Liver (tissue), 9 donors: ENCODE measurements around the gene DHX30. TPM values are rescaled to one million over a fixed set of nuclear protein-coding genes. Genes with fewer than 3 reads are reported as not detected.

Experiments used
- DNase-seq: peaks from one replicate; pipeline ENCODE4 v3.0.0-alpha.2; 2017; ENCODE audit warnings: low spot score
- H3K27ac ChIP-seq, 2 donors: one replicate each; pipeline ENCODE4 v1.7.0; 2013; ENCODE audit warnings: inconsistent platforms in 2 of 2, low read length in 2 of 2, control low read depth in 1 of 2, low read depth in 1 of 2, mild to moderate bottlenecking in 1 of 2
- H3K27me3 ChIP-seq, 4 donors: one replicate each; pipeline versions ENCODE4 v1.6.1 to v1.7.0; 2013; ENCODE audit warnings: low read length in 3 of 4, inconsistent platforms in 1 of 4, mild to moderate bottlenecking in 1 of 4, moderate library complexity in 1 of 4; ENCODE audit not compliant: control insufficient read depth in 4 of 4, insufficient read depth in 4 of 4
- H3K36me3 ChIP-seq, 4 donors: one replicate each; pipeline versions ENCODE4 v1.6.1 to v1.7.0; 2013; ENCODE audit warnings: low read length in 3 of 4, mild to moderate bottlenecking in 3 of 4, low read depth in 1 of 4, moderate library complexity in 1 of 4; ENCODE audit not compliant: control insufficient read depth in 4 of 4, insufficient read depth in 3 of 4
- H3K4me1 ChIP-seq, 4 donors: one replicate each; pipeline versions ENCODE4 v1.6.1 to v1.7.0; 2013; ENCODE audit warnings: low read length in 3 of 4, mild to moderate bottlenecking in 3 of 4, moderate library complexity in 1 of 4; ENCODE audit not compliant: control insufficient read depth in 4 of 4, insufficient read depth in 4 of 4
- H3K4me3 ChIP-seq, 3 donors: one replicate each; pipeline versions ENCODE4 v1.6.1 to v1.7.0; 2013; ENCODE audit warnings: low read length in 3 of 3, control low read depth in 1 of 3, low read depth in 1 of 3, mild to moderate bottlenecking in 1 of 3
- H3K9ac ChIP-seq, 2 donors: one replicate each; pipeline ENCODE4 v1.7.0; 2013; ENCODE audit warnings: low read length in 2 of 2, mild to moderate bottlenecking in 2 of 2, moderate library complexity in 2 of 2, control low read depth in 1 of 2, low read depth in 1 of 2
- H3K9me3 ChIP-seq, 4 donors: one replicate each; pipeline versions ENCODE4 v1.6.1 to v1.7.0; 2013; ENCODE audit warnings: low read length in 3 of 4; ENCODE audit not compliant: control insufficient read depth in 4 of 4
- EGR1 ChIP-seq, 2 donors: IDR thresholded peaks; 2 replicates each; pipeline ENCODE4 v1.6.1; 2016 to 2018; ENCODE audit warnings: antibody characterized with exemption in 2 of 2, low read depth in 2 of 2
- FOXA1 ChIP-seq: IDR thresholded peaks from 2 replicates; pipeline ENCODE4 v1.6.1; 2016; ENCODE audit warnings: antibody characterized with exemption
- FOXA2 ChIP-seq: IDR thresholded peaks from 2 replicates; pipeline ENCODE4 v1.6.1; 2016; ENCODE audit warnings: antibody characterized with exemption
- GABPA ChIP-seq, 2 donors: IDR thresholded peaks in 1 of 2; conservative IDR thresholded peaks in 1 of 2; 2 replicates each; pipeline ENCODE4 v1.6.1; 2016; ENCODE audit warnings: antibody characterized with exemption in 2 of 2, mild to moderate bottlenecking in 1 of 2, moderate library complexity in 1 of 2
- HNF4A ChIP-seq, 2 donors: conservative IDR thresholded peaks; 2 replicates each; pipeline ENCODE4 v1.6.1; 2016; ENCODE audit warnings: antibody characterized with exemption in 2 of 2, mild to moderate bottlenecking in 2 of 2
- HNF4G ChIP-seq: IDR thresholded peaks from 2 replicates; pipeline ENCODE4 v1.6.1; 2016; ENCODE audit warnings: antibody characterized with exemption
- JUND ChIP-seq, 2 donors: IDR thresholded peaks; 2 replicates each; pipeline ENCODE4 v1.6.1; 2016; ENCODE audit warnings: antibody characterized with exemption in 2 of 2
- NR2F2 ChIP-seq: IDR thresholded peaks from 2 replicates; pipeline ENCODE4 v1.6.1; 2016; ENCODE audit warnings: antibody characterized with exemption
- RAD21 ChIP-seq, 2 donors: IDR thresholded peaks; 2 replicates each; pipeline ENCODE4 v1.6.1; 2016; ENCODE audit warnings: antibody characterized with exemption in 2 of 2, mild to moderate bottlenecking in 2 of 2
- RXRA ChIP-seq, 2 donors: IDR thresholded peaks; 2 replicates each; pipeline ENCODE4 v1.6.1; 2017 to 2018; ENCODE audit warnings: antibody characterized with exemption in 2 of 2, mild to moderate bottlenecking in 1 of 2
- SP1 ChIP-seq: IDR thresholded peaks from 2 replicates; pipeline ENCODE4 v1.6.1; 2018; ENCODE audit warnings: antibody characterized with exemption, mild to moderate bottlenecking
- TAF1 ChIP-seq: conservative IDR thresholded peaks from 2 replicates; pipeline ENCODE4 v1.6.1; 2016; ENCODE audit warnings: antibody characterized with exemption, mild to moderate bottlenecking
- YY1 ChIP-seq: IDR thresholded peaks from 2 replicates; pipeline ENCODE4 v1.6.1; 2016; ENCODE audit warnings: antibody characterized with exemption, mild to moderate bottlenecking
- WGBS: extraction: QIAGEN DNeasy Blood & Tissue Kit; methylation state at CpG from one replicate; pipeline ENCODE4 v1.1.7; 2013; 5-methylcytosine and 5-hydroxymethylcytosine counted together
- polyA plus RNA-seq, 2 donors: library from polyadenylated mRNA; stranded (reverse) in 1 of 2; unstranded in 1 of 2; fragments of 200-250 nt in 1 of 2; fragments of >200 nt in 1 of 2; fragmentation: Nextera tagmentation in 1 of 2; extraction: Ambion mirVana in 1 of 2; gene quantifications; one replicate each; pipeline versions ENCODE4 v1.2.1 to v1.2.3, GENCODE V29; 2013 to 2015
- total RNA-seq, 2 donors: library from RNA; depleted of rRNA; stranded (reverse); fragments of >200 nt; gene quantifications; one replicate each; pipeline ENCODE4 v1.2.3, GENCODE V29; 2014
- TF ChIP-seq, protein P1 (sequence below): IDR thresholded peaks from 2 replicates; pipeline ENCODE4 v1.6.1; 2016; ENCODE audit warnings: antibody characterized with exemption
- TF ChIP-seq, protein P2 (sequence below): IDR thresholded peaks from 2 replicates; pipeline ENCODE4 v1.6.1; 2016; ENCODE audit warnings: antibody characterized with exemption
- TF ChIP-seq, protein P3 (sequence below): fragments of 150-350 bp; IDR thresholded peaks from 2 replicates; pipeline ENCODE4 v1.5.1; 2017; ENCODE audit warnings: improper control_type of control experiment, low read depth, low read length; ENCODE audit not compliant: missing input control
- TF ChIP-seq, protein P4 (sequence below): IDR thresholded peaks from 2 replicates; pipeline ENCODE4 v1.6.1; 2016; ENCODE audit warnings: antibody characterized with exemption, mild to moderate bottlenecking
- donor health status: healthy.
- donor health status: healthy.
- donor health status: healthy.
- donor health status: healthy.
- donor health status: healthy.

DHX30 gene
- total and polyA plus RNA-seq, 4 donors, result 18.3 to 39.9 (median 26.3) TPM

DNA sequence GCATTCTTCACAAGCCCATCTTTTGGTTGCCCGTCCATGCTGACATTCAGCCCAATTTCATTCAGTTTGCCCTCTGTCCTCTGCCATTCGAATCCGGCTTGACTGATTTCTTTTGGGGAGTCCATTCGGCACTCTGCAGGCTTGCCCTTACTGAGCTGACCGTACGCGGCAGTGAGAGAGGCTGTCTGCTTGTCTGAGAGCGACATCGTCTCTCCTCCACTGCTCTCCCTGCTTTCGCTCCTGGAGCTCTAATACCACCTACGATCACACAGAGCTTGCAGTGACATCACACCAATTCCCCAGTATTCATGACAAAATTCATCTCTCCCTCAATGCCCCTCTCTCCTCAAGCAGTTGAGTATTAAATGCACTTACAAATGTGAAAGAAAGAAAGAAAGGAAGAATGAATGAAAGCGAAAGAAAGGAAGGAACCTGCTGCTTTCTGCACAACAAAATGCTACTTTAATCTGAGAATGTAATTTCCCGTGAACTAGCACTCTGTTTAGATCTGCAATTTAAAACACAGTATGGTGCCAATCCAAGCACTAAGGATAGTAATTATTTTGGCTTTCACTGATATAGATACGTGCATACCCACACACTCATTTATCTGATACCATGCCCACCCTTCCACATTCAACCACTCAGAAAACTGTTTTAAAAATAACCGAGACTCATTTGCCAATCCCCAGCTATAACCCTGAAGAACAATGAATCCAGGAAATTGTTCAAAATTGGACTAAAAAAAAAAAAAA, 89.5 kb downstream of the DHX30 start:
- no peak for DNase-seq
- no peak overlapping the region for H3K4me3 ChIP-seq
- H3K4me1 ChIP-seq, result peaks cover 0 to 3% (median 0%) of the 10 kb centered on the region in 4 donors
- H3K9ac ChIP-seq, result no peak overlapping the region
- H3K9me3 ChIP-seq, result no peaks in the 10 kb centered on the region
- no peak for TF ChIP-seq HNF4G
- TF ChIP-seq, protein P1, sequence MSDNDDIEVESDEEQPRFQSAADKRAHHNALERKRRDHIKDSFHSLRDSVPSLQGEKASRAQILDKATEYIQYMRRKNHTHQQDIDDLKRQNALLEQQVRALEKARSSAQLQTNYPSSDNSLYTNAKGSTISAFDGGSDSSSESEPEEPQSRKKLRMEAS, result no peak
- TF ChIP-seq, protein P2, sequence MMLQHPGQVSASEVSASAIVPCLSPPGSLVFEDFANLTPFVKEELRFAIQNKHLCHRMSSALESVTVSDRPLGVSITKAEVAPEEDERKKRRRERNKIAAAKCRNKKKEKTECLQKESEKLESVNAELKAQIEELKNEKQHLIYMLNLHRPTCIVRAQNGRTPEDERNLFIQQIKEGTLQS, result no peak
- TF ChIP-seq FOXA2, result no peak
- TF ChIP-seq YY1, result no peak
- no peak for TF ChIP-seq JUND (IDR thresholded peaks at IDR 0.05)
- TF ChIP-seq GABPA (IDR thresholded peaks at IDR 0.05 in 1 of 2, conservative IDR thresholded peaks at IDR 0.05 in 1 of 2), result no peak
- TF ChIP-seq RXRA (IDR thresholded peaks at IDR 0.05), result no peak
- TF ChIP-seq TAF1, result no peak
- TF ChIP-seq FOXA1, result no peak
- TF ChIP-seq HNF4A (conservative IDR thresholded peaks at IDR 0.05), result no peak
- H3K36me3 ChIP-seq, result peaks cover 4 to 11% (median 4%) of the 10 kb centered on the region in 4 donors
- no peak overlapping the region for H3K27ac ChIP-seq
- H3K27me3 ChIP-seq, result no peaks in the 10 kb centered on the region
- WGBS, result 97% methylated on average over 15 of the region's 15 CpGs

DNA sequence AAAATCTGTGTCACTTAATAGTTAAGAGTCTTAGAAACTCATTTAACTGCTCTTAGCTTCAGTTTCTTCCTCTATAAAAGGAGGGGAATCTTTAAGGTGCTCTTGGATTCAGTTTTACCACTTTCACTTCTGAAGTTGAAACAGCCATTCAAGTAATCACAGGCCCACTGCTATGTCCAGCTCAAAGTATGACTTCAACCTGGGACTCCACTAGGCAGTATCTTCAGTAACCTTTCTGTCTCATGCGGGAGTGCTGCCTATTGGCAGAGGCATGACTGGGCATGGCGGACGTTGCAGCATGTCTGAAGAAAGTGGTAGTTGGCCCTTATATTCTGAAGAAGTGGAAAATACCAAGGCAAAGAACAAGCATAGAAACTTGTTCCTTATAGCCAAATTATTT, 92.3 kb downstream of the DHX30 start:
- TF ChIP-seq FOXA1 (no peak), RAD21 (IDR thresholded peaks at IDR 0.05) (no peak), HNF4G (no peak), SP1 (no peak), HNF4A (conservative IDR thresholded peaks at IDR 0.05) (no peak), YY1 (no peak), EGR1 (IDR thresholded peaks at IDR 0.05; ENCODE audit: low read depth in 2 of 2) (no peak)
- TF ChIP-seq, protein P3, sequence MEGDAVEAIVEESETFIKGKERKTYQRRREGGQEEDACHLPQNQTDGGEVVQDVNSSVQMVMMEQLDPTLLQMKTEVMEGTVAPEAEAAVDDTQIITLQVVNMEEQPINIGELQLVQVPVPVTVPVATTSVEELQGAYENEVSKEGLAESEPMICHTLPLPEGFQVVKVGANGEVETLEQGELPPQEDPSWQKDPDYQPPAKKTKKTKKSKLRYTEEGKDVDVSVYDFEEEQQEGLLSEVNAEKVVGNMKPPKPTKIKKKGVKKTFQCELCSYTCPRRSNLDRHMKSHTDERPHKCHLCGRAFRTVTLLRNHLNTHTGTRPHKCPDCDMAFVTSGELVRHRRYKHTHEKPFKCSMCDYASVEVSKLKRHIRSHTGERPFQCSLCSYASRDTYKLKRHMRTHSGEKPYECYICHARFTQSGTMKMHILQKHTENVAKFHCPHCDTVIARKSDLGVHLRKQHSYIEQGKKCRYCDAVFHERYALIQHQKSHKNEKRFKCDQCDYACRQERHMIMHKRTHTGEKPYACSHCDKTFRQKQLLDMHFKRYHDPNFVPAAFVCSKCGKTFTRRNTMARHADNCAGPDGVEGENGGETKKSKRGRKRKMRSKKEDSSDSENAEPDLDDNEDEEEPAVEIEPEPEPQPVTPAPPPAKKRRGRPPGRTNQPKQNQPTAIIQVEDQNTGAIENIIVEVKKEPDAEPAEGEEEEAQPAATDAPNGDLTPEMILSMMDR, result no peak
- no peak overlapping the region for H3K27ac ChIP-seq
- H3K4me3 ChIP-seq, result no peak overlapping the region
- H3K36me3 ChIP-seq, result peaks cover 2 to 11% (median 6%) of the 10 kb centered on the region in 4 donors
- H3K4me1 ChIP-seq, result peaks cover 0 to 3% (median 0%) of the 10 kb centered on the region in 4 donors
- H3K9ac ChIP-seq, result no peak overlapping the region
- H3K27me3 ChIP-seq, result no peaks in the 10 kb centered on the region
- 97% methylated on average over 3 of the region's 3 CpGs for WGBS
- no peak for DNase-seq
- no peaks in the 10 kb centered on the region for H3K9me3 ChIP-seq

DNA sequence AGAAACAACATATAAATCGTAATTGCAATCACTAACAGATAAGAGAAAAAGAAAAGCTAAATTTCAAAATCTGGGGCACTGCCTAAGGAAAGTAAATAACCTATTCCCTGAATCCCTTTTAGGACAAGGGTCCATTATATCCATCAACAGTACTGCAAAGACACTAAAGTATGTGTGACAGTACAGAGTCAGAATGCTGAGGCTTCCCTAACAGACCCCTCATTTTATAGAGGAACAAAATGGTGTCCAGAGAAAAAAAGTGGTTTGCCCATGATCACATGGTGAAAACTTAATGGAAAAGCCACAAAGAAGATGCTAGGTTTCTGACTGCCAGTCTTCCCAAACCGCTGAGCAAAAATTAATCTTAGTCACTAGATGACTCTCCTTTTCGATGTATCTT, 93.8 kb downstream of the DHX30 start:
- no peak for DNase-seq
- H3K4me1 ChIP-seq, result no peaks in the 10 kb centered on the region
- TF ChIP-seq YY1 (no peak), HNF4G (no peak), TAF1 (no peak), GABPA (IDR thresholded peaks at IDR 0.05 in 1 of 2, conservative IDR thresholded peaks at IDR 0.05 in 1 of 2) (no peak), EGR1 (IDR thresholded peaks at IDR 0.05; ENCODE audit: low read depth in 2 of 2) (no peak), FOXA2 (no peak), JUND (IDR thresholded peaks at IDR 0.05) (no peak), SP1 (no peak), FOXA1 (no peak), HNF4A (conservative IDR thresholded peaks at IDR 0.05) (no peak), RXRA (IDR thresholded peaks at IDR 0.05) (no peak), NR2F2 (no peak)
- TF ChIP-seq, protein P3, result no peak
- TF ChIP-seq, protein P1, result no peak
- TF ChIP-seq, protein P4, sequence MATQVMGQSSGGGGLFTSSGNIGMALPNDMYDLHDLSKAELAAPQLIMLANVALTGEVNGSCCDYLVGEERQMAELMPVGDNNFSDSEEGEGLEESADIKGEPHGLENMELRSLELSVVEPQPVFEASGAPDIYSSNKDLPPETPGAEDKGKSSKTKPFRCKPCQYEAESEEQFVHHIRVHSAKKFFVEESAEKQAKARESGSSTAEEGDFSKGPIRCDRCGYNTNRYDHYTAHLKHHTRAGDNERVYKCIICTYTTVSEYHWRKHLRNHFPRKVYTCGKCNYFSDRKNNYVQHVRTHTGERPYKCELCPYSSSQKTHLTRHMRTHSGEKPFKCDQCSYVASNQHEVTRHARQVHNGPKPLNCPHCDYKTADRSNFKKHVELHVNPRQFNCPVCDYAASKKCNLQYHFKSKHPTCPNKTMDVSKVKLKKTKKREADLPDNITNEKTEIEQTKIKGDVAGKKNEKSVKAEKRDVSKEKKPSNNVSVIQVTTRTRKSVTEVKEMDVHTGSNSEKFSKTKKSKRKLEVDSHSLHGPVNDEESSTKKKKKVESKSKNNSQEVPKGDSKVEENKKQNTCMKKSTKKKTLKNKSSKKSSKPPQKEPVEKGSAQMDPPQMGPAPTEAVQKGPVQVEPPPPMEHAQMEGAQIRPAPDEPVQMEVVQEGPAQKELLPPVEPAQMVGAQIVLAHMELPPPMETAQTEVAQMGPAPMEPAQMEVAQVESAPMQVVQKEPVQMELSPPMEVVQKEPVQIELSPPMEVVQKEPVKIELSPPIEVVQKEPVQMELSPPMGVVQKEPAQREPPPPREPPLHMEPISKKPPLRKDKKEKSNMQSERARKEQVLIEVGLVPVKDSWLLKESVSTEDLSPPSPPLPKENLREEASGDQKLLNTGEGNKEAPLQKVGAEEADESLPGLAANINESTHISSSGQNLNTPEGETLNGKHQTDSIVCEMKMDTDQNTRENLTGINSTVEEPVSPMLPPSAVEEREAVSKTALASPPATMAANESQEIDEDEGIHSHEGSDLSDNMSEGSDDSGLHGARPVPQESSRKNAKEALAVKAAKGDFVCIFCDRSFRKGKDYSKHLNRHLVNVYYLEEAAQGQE, result no peak
- no peak overlapping the region for H3K27ac ChIP-seq
- no peak overlapping the region for H3K4me3 ChIP-seq
- H3K9me3 ChIP-seq, result no peaks in the 10 kb centered on the region
- H3K27me3 ChIP-seq, result no peaks in the 10 kb centered on the region
- peaks cover 0 to 10% (median 3%) of the 10 kb centered on the region in 4 donors for H3K36me3 ChIP-seq
- no peak overlapping the region for H3K9ac ChIP-seq
- WGBS, result 95% methylated on average over 3 of the region's 3 CpGs
